Measurements from ENCODE around the gene ANKRD12.
"Not testable (repeated sequence)": the region's sequence is repeated elsewhere in the genome, so short reads cannot be mapped to it uniquely, and the experiment has no call there.

The ANKRD12 gene

GRCh38 chr18:9147440-9148202, 11.0 kb downstream of the ANKRD12 start:
- peak; percentile 78 for DNase-seq

GRCh38 chr18:9148203-9148552, 11.6 kb downstream of the ANKRD12 start:
- DNase-seq, result no peak

- DNase-seq, result no peak
Measured at GRCh38 chr18:9150121-9150520, 13.5 kb downstream of the ANKRD12 start.

GRCh38 chr18:9153256-9153655, 16.7 kb downstream of the ANKRD12 start:
- DNase-seq, result no peak

GRCh38 chr18:9156604-9157249, 20.1 kb downstream of the ANKRD12 start:
- DNase-seq, result no peak

- DNase-seq, result no peak
Measured at GRCh38 chr18:9157806-9158205, 21.2 kb downstream of the ANKRD12 start.

GRCh38 chr18:9160014-9160413, 23.4 kb downstream of the ANKRD12 start:
- no peak for DNase-seq

- DNase-seq, result not testable (repeated sequence)
Measured at GRCh38 chr18:9162663-9163062, 26.1 kb downstream of the ANKRD12 start.

- not testable (repeated sequence) for DNase-seq
Measured at GRCh38 chr18:9164149-9164548, 27.6 kb downstream of the ANKRD12 start.

- DNase-seq, result not testable (repeated sequence)
Measured at GRCh38 chr18:9165883-9166282, 29.3 kb downstream of the ANKRD12 start.

- not testable (repeated sequence) for DNase-seq
Measured at GRCh38 chr18:9169515-9169914, 32.9 kb downstream of the ANKRD12 start.

GRCh38 chr18:9171919-9172318, 35.3 kb downstream of the ANKRD12 start:
- not testable (repeated sequence) for DNase-seq

- DNase-seq, result no peak
Measured at GRCh38 chr18:9172506-9173127, 36.0 kb downstream of the ANKRD12 start.

- DNase-seq, result no peak
Measured at GRCh38 chr18:9173770-9174233, 37.2 kb downstream of the ANKRD12 start.

GRCh38 chr18:9174302-9174701, 37.7 kb downstream of the ANKRD12 start:
- DNase-seq, result no peak

GRCh38 chr18:9175115-9175514, 38.5 kb downstream of the ANKRD12 start:
- DNase-seq, result no peak

- DNase-seq, result no peak
Measured at GRCh38 chr18:9177031-9177430, 40.5 kb downstream of the ANKRD12 start.

GRCh38 chr18:9177466-9177865, 40.9 kb downstream of the ANKRD12 start:
- no peak for DNase-seq

- DNase-seq, result no peak
Measured at GRCh38 chr18:9178557-9178956, 42.0 kb downstream of the ANKRD12 start.

GRCh38 chr18:9181275-9181674, 44.7 kb downstream of the ANKRD12 start:
- no peak for DNase-seq

GRCh38 chr18:9182852-9183399, 46.3 kb downstream of the ANKRD12 start:
- DNase-seq, result no peak

GRCh38 chr18:9184998-9185613, 48.5 kb downstream of the ANKRD12 start:
- DNase-seq, result peak; percentile 25

All from CD4-positive, alpha-beta T cell treated with Interleukin-21 for 1 hour (primary cell).